GM10847 (cell line): ENCODE data around the gene ACSS3.

Experiments
- POLR2A ChIP-seq: IDR thresholded peaks from 2 replicates; pipeline ENCODE4 v1.6.1; 2011; ENCODE audit not compliant: insufficient read length; ENCODE audit errors: extremely low read depth

The ACSS3 gene

GRCh38 chr12:81187686-81188085 lies 109.8 kb downstream of the ACSS3 start:
- TF ChIP-seq POLR2A, result no peak

GRCh38 chr12:81196595-81196994 lies 118.7 kb downstream of the ACSS3 start:
- no peak for TF ChIP-seq POLR2A

- no peak for TF ChIP-seq POLR2A
Measured at GRCh38 chr12:81203671-81204204, 125.9 kb downstream of the ACSS3 start.

GRCh38 chr12:81205416-81205815 lies 127.5 kb downstream of the ACSS3 start:
- TF ChIP-seq POLR2A, result no peak

GRCh38 chr12:81206429-81206828 lies 128.6 kb downstream of the ACSS3 start:
- no peak for TF ChIP-seq POLR2A

GRCh38 chr12:81207173-81207572 lies 129.3 kb downstream of the ACSS3 start:
- no peak for TF ChIP-seq POLR2A

GRCh38 chr12:81207664-81208063 lies 129.8 kb downstream of the ACSS3 start:
- no peak for TF ChIP-seq POLR2A

GRCh38 chr12:81208187-81208911 lies 130.5 kb downstream of the ACSS3 start:
- TF ChIP-seq POLR2A, result no peak

- no peak for TF ChIP-seq POLR2A
Measured at GRCh38 chr12:81209012-81209411, 131.1 kb downstream of the ACSS3 start.

GRCh38 chr12:81211306-81211705 lies 133.4 kb downstream of the ACSS3 start:
- no peak for TF ChIP-seq POLR2A

GRCh38 chr12:81212996-81213696 lies 135.3 kb downstream of the ACSS3 start:
- TF ChIP-seq POLR2A, result no peak

GRCh38 chr12:81216739-81217138 lies 138.9 kb downstream of the ACSS3 start:
- no peak for TF ChIP-seq POLR2A

GRCh38 chr12:81221681-81222080 lies 143.8 kb downstream of the ACSS3 start:
- no peak for TF ChIP-seq POLR2A

- TF ChIP-seq POLR2A, result no peak
Measured at GRCh38 chr12:81222846-81223592, 145.1 kb downstream of the ACSS3 start.

- no peak for TF ChIP-seq POLR2A
Measured at GRCh38 chr12:81224626-81225025, 146.7 kb downstream of the ACSS3 start.

- TF ChIP-seq POLR2A, result no peak
Measured at GRCh38 chr12:81229759-81230158, 151.9 kb downstream of the ACSS3 start.
